Astrocyte (in vitro differentiated cells and primary cell): ENCODE data around the gene ACTL6A. TPM values are rescaled to one million over a fixed set of nuclear protein-coding genes. Genes with fewer than 3 reads are reported as not detected.

Experiments
- DNase-seq: peaks from one replicate; pipeline ENCODE4 v3.0.0-alpha.2; 2010; ENCODE audit warnings: low read depth
- FAIRE-seq: peaks from 2 replicates; lab custom pipeline; 2011; peaks lifted over from hg19 to GRCh38; lab: Jason Lieb, UNC
- H2AFZ ChIP-seq: 2 replicates; pipeline ENCODE4 v1.6.0; 2012; ENCODE audit warnings: low read depth, low read length, inconsistent platforms
- H3K27ac ChIP-seq: 2 replicates; pipeline ENCODE4 v1.5.1; 2011; ENCODE audit warnings: low read depth, low read length, inconsistent platforms
- H3K27me3 ChIP-seq: 2 replicates; pipeline ENCODE4 v1.6.0; 2011; ENCODE audit warnings: low read length, inconsistent platforms; ENCODE audit not compliant: insufficient read depth
- H3K36me3 ChIP-seq: 2 replicates; pipeline ENCODE4 v1.5.1; 2011; ENCODE audit warnings: low read length, inconsistent platforms; ENCODE audit not compliant: insufficient read depth
- H3K4me1 ChIP-seq: 2 replicates; pipeline ENCODE4 v1.5.1; 2011; ENCODE audit warnings: low read length, inconsistent platforms; ENCODE audit not compliant: insufficient read depth
- H3K4me2 ChIP-seq: 2 replicates; pipeline ENCODE4 v1.6.0; 2012; ENCODE audit warnings: low read length, inconsistent platforms
- H3K4me3 ChIP-seq: 2 replicates; pipeline ENCODE4 v1.5.1; 2011; ENCODE audit warnings: low read depth, mild to moderate bottlenecking, low read length, inconsistent platforms; ENCODE audit not compliant: insufficient read depth
- H3K79me2 ChIP-seq: 2 replicates; pipeline ENCODE4 v1.6.0; 2012; ENCODE audit warnings: mild to moderate bottlenecking, low read length, inconsistent platforms; ENCODE audit not compliant: insufficient read depth
- H3K9ac ChIP-seq: 2 replicates; pipeline ENCODE4 v1.6.0; 2012; ENCODE audit warnings: mild to moderate bottlenecking, low read length, inconsistent platforms
- H3K9me3 ChIP-seq: 2 replicates; pipeline ENCODE4 v1.5.1; 2012; ENCODE audit warnings: low read depth, mild to moderate bottlenecking, low read length, inconsistent platforms; ENCODE audit not compliant: insufficient read depth
- H4K20me1 ChIP-seq: 2 replicates; pipeline ENCODE4 v1.6.0; 2012; ENCODE audit warnings: low read length, inconsistent platforms; ENCODE audit not compliant: insufficient read depth
- H3K27ac Mint-ChIP-seq: one replicate; pipeline ENCODE4 v1.8.0; 2021; ENCODE audit warnings: mild to moderate bottlenecking, mixed read lengths; ENCODE audit not compliant: unreplicated experiment
- H3K27me3 Mint-ChIP-seq: one replicate; pipeline ENCODE4 v1.8.0; 2021; ENCODE audit warnings: low read depth, mixed read lengths; ENCODE audit not compliant: unreplicated experiment
- H3K36me3 Mint-ChIP-seq: one replicate; pipeline ENCODE4 v1.8.0; 2021; ENCODE audit warnings: low read depth, mixed read lengths; ENCODE audit not compliant: unreplicated experiment
- H3K4me1 Mint-ChIP-seq: one replicate; pipeline ENCODE4 v1.8.0; 2021; ENCODE audit warnings: low read depth, mixed read lengths; ENCODE audit not compliant: unreplicated experiment
- H3K4me3 Mint-ChIP-seq: one replicate; pipeline ENCODE4 v1.8.0; 2021; ENCODE audit warnings: mild to moderate bottlenecking, moderate library complexity, mixed read lengths; ENCODE audit not compliant: unreplicated experiment
- H3K9me3 Mint-ChIP-seq: one replicate; pipeline ENCODE4 v1.8.0; 2021; ENCODE audit warnings: mild to moderate bottlenecking, mixed read lengths; ENCODE audit not compliant: unreplicated experiment
- CTCF ChIP-seq: IDR thresholded peaks from 2 replicates; pipeline ENCODE4 v1.5.1; 2011; ENCODE audit warnings: low read depth, mild to moderate bottlenecking, inconsistent platforms, low read length, moderate library complexity; ENCODE audit not compliant: insufficient read depth
- EZH2 ChIP-seq: IDR thresholded peaks from 2 replicates; pipeline ENCODE4 v1.6.1; 2012; ENCODE audit warnings: mild to moderate bottlenecking, low read length, inconsistent platforms; ENCODE audit not compliant: insufficient read depth
- total RNA-seq: library from RNA; stranded (reverse); gene quantifications from 2 replicates; pipeline ENCODE4 v1.2.1, GENCODE V29; 2021

ACTL6A gene
- total RNA-seq, 1 donor from 2014 or later, result 47.0 TPM

DNA sequence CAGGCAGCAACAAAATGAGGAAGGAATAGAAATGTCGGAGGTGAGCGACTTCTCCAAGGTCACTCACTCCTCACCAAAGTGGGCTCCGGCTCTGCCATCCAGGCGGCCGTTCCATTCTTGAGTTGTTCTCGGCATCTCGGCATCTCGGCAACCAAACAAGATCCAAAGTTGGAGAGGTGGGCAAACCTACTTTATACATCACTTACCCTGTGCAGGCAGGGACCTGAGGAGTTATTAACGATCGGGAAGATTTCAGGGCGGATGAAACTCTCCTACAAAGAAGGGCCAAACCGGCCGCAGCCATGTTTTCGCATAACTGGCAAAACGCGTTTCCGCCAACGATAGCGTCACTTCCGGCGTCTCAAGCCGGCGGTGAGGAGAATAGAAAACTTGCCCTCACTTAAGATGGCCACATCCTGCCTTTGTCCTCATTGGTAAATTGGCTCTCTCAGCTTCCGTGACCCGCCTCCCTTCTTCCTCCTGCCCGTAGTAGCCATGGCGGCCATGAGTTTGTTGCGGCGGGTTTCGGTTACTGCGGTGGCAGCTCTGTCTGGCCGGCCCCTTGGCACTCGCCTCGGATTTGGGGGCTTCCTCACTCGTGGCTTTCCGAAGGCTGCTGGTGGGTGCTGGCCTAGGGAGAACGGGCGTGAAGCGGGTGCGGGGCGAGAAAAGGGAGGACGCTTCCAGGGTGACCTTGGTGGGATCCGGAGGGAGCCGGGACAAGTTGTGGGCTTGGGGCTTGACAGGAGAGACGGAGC lies 41.8 kb downstream of the ACTL6A start, which contains the start of the genes MRPL47 and NDUFB5:
MRPL47 (minus strand) TSS at position 318 of the 758 bp plus-strand sequence; CDS start at position 304, 14 bp downstream.
NDUFB5 (plus strand) TSS at position 474 of the 758 bp plus-strand sequence; CDS start at position 496, 22 bp downstream.
- peaks cover 80% of the 10 kb centered on the region for H3K79me2 ChIP-seq
- peak within 1 kb of the TSS; percentile 96 for H3K4me2 ChIP-seq
- FAIRE-seq (peak; percentile 81), DNase-seq (peak; percentile 94)
- H3K9ac ChIP-seq, result peak within 1 kb of the TSS; percentile 92
- peaks cover 7% of the 10 kb centered on the region for H3K4me1 Mint-ChIP-seq
- H3K36me3 ChIP-seq, result peaks cover 12% of the 10 kb centered on the region
- peak within 1 kb of the TSS; percentile 97 for H3K4me3 ChIP-seq
- peak within 1 kb of the TSS; percentile 98 for H3K27ac Mint-ChIP-seq
- no peaks in the 10 kb centered on the region for H3K9me3 Mint-ChIP-seq
- TF ChIP-seq EZH2, result no peak
- TF ChIP-seq CTCF, result no peak
- peak within 1 kb of the TSS; percentile 89 for H3K27ac ChIP-seq
- peak within 1 kb of the TSS; percentile 95 for H3K4me3 Mint-ChIP-seq
- H3K9me3 ChIP-seq, result no peaks in the 10 kb centered on the region
- no peaks in the 10 kb centered on the region for H3K27me3 ChIP-seq
- H3K27me3 Mint-ChIP-seq, result no peaks in the 10 kb centered on the region
- H4K20me1 ChIP-seq, result peaks cover 8% of the 10 kb centered on the region
- no peaks in the 10 kb centered on the region for H3K36me3 Mint-ChIP-seq
- peak within 1 kb of the TSS; percentile 89 for H2AFZ ChIP-seq
- peaks cover 4% of the 10 kb centered on the region for H3K4me1 ChIP-seq

GRCh38 chr3:179606534-179607085 lies 43.9 kb downstream of the ACTL6A start:
- no peaks in the 10 kb centered on the region for H3K27me3 ChIP-seq
- H3K4me3 Mint-ChIP-seq, result peak overlapping the region; percentile 67
- H3K27me3 Mint-ChIP-seq, result no peaks in the 10 kb centered on the region
- FAIRE-seq, result no peak
- no peak for TF ChIP-seq EZH2
- TF ChIP-seq CTCF, result no peak
- no peak overlapping the region for H2AFZ ChIP-seq
- no peak overlapping the region for H3K27ac ChIP-seq
- no peak overlapping the region for H3K9ac ChIP-seq
- H3K4me3 ChIP-seq, result no peak overlapping the region
- H3K9me3 Mint-ChIP-seq, result no peaks in the 10 kb centered on the region
- H3K36me3 ChIP-seq, result peaks cover 1% of the 10 kb centered on the region
- peaks cover 4% of the 10 kb centered on the region for H3K4me1 ChIP-seq
- no peaks in the 10 kb centered on the region for H3K36me3 Mint-ChIP-seq
- H4K20me1 ChIP-seq, result peaks cover 7% of the 10 kb centered on the region
- DNase-seq, result no peak
- no peaks in the 10 kb centered on the region for H3K9me3 ChIP-seq
- H3K4me1 Mint-ChIP-seq, result peaks cover 7% of the 10 kb centered on the region
- H3K4me2 ChIP-seq, result no peak overlapping the region
- H3K27ac Mint-ChIP-seq, result no peak overlapping the region
- peaks cover 70% of the 10 kb centered on the region for H3K79me2 ChIP-seq
